ENCODE results near the gene PTPRN2. TPM values are rescaled to one million over a fixed set of nuclear protein-coding genes. Genes with fewer than 3 reads are reported as not detected.

PTPRN2 gene
- polyA plus RNA-seq, 4 donors, result 1.6 to 11.7 (median 4.0) TPM

GRCh38 chr7:158264881-158265742, 322.5 kb downstream of the PTPRN2 start:
- Histone ChIP-seq H3K9me3 (ENCODE audit: control insufficient read depth in 2 of 2, insufficient read depth in 1 of 2, low read depth in 1 of 2, low read length in 1 of 2) (peaks cover 0 to 63% of the 10 kb centered on the region in 2 donors), H3K36me3 (ENCODE audit: control insufficient read depth in 3 of 3, insufficient read depth in 2 of 3, low read depth in 1 of 3, low read length in 3 of 3) (no peaks in the 10 kb centered on the region), H3K27ac (ENCODE audit: low read depth in 1 of 3, low read length in 2 of 3) (peak overlapping the region in 1 of 3 donors; percentile 69), H3K27me3 (ENCODE audit: control insufficient read depth in 3 of 3, insufficient read depth in 3 of 3, low read length in 3 of 3) (no peaks in the 10 kb centered on the region), H3K4me3 (ENCODE audit: low read depth in 1 of 3, low read length in 3 of 3) (no peak overlapping the region), H3K4me1 (ENCODE audit: control insufficient read depth in 3 of 3, insufficient read depth in 2 of 3, low read depth in 1 of 3, low read length in 2 of 3) (peaks cover 0 to 7% (median 0%) of the 10 kb centered on the region in 3 donors)
- DNase-seq (no peak), FAIRE-seq (no peak)
- WGBS, 3 donors, result 68 to 90% (median 70%) methylated on average over 11 to 13 of the region's 13 CpGs

GRCh38 chr7:158263964-158264748, 323.5 kb downstream of the PTPRN2 start:
- no peaks in the 10 kb centered on the region for H3K27me3 ChIP-seq (ENCODE audit: control insufficient read depth in 3 of 3, insufficient read depth in 3 of 3, low read length in 3 of 3)
- peaks cover 0 to 7% (median 0%) of the 10 kb centered on the region in 3 donors for H3K4me1 ChIP-seq (ENCODE audit: control insufficient read depth in 3 of 3, insufficient read depth in 2 of 3, low read depth in 1 of 3, low read length in 2 of 3)
- DNase-seq, result peak; percentile 36 to 87
- peak overlapping the region in 1 of 3 donors; percentile 0 for H3K4me3 ChIP-seq (ENCODE audit: low read depth in 1 of 3, low read length in 3 of 3)
- no peaks in the 10 kb centered on the region for H3K36me3 ChIP-seq (ENCODE audit: control insufficient read depth in 3 of 3, insufficient read depth in 2 of 3, low read depth in 1 of 3, low read length in 3 of 3)
- WGBS, 3 donors, result 24 to 84% (median 32%) methylated on average over 25 of the region's 25 CpGs
- H3K9me3 ChIP-seq (ENCODE audit: control insufficient read depth in 2 of 2, insufficient read depth in 1 of 2, low read depth in 1 of 2, low read length in 1 of 2), result peaks cover 0 to 66% of the 10 kb centered on the region in 2 donors
- no peak for FAIRE-seq
- peak overlapping the region in 1 of 3 donors; percentile 69 for H3K27ac ChIP-seq (ENCODE audit: low read depth in 1 of 3, low read length in 2 of 3)

GRCh38 chr7:158263110-158263963, 324.3 kb downstream of the PTPRN2 start:
- peak overlapping the region in 1 of 3 donors; percentile 69 for H3K27ac ChIP-seq (ENCODE audit: low read depth in 1 of 3, low read length in 2 of 3)
- H3K27me3 ChIP-seq (ENCODE audit: control insufficient read depth in 3 of 3, insufficient read depth in 3 of 3, low read length in 3 of 3), result no peaks in the 10 kb centered on the region
- DNase-seq (no peak), FAIRE-seq (no peak)
- H3K9me3 ChIP-seq (ENCODE audit: control insufficient read depth in 2 of 2, insufficient read depth in 1 of 2, low read depth in 1 of 2, low read length in 1 of 2), result peaks cover 0 to 68% of the 10 kb centered on the region in 2 donors
- peak overlapping the region in 1 of 3 donors; percentile 0 for H3K4me3 ChIP-seq (ENCODE audit: low read depth in 1 of 3, low read length in 3 of 3)
- no peaks in the 10 kb centered on the region for H3K36me3 ChIP-seq (ENCODE audit: control insufficient read depth in 3 of 3, insufficient read depth in 2 of 3, low read depth in 1 of 3, low read length in 3 of 3)
- WGBS, 3 donors, result 36 to 84% (median 55%) methylated on average over 19 of the region's 19 CpGs
- peaks cover 0 to 5% (median 0%) of the 10 kb centered on the region in 3 donors for H3K4me1 ChIP-seq (ENCODE audit: control insufficient read depth in 3 of 3, insufficient read depth in 2 of 3, low read depth in 1 of 3, low read length in 2 of 3)

- no peak for DNase-seq
- Histone ChIP-seq H3K4me3 (ENCODE audit: low read depth in 1 of 3, low read length in 3 of 3) (no peak overlapping the region), H3K27me3 (ENCODE audit: control insufficient read depth in 3 of 3, insufficient read depth in 3 of 3, low read length in 3 of 3) (no peaks in the 10 kb centered on the region), H3K9me3 (ENCODE audit: control insufficient read depth in 2 of 2, insufficient read depth in 1 of 2, low read depth in 1 of 2, low read length in 1 of 2) (peaks cover 0 to 73% of the 10 kb centered on the region in 2 donors), H3K27ac (ENCODE audit: low read depth in 1 of 3, low read length in 2 of 3) (no peak overlapping the region), H3K4me1 (ENCODE audit: control insufficient read depth in 3 of 3, insufficient read depth in 2 of 3, low read depth in 1 of 3, low read length in 2 of 3) (peaks cover 0 to 5% (median 0%) of the 10 kb centered on the region in 3 donors), H3K36me3 (ENCODE audit: control insufficient read depth in 3 of 3, insufficient read depth in 2 of 3, low read depth in 1 of 3, low read length in 3 of 3) (no peaks in the 10 kb centered on the region)
- no peak for FAIRE-seq
- WGBS, 3 donors, result 78 to 98% (median 93%) methylated on average over 5 of the region's 5 CpGs
Measured at GRCh38 chr7:158262284-158263109, 325.1 kb downstream of the PTPRN2 start.

GRCh38 chr7:158261362-158262235, 326.0 kb downstream of the PTPRN2 start:
- Histone ChIP-seq H3K27ac (ENCODE audit: low read depth in 1 of 3, low read length in 2 of 3) (no peak overlapping the region), H3K4me3 (ENCODE audit: low read depth in 1 of 3, low read length in 3 of 3) (no peak overlapping the region), H3K4me1 (ENCODE audit: control insufficient read depth in 3 of 3, insufficient read depth in 2 of 3, low read depth in 1 of 3, low read length in 2 of 3) (peaks cover 0 to 5% (median 0%) of the 10 kb centered on the region in 3 donors), H3K9me3 (ENCODE audit: control insufficient read depth in 2 of 2, insufficient read depth in 1 of 2, low read depth in 1 of 2, low read length in 1 of 2) (peaks cover 0 to 75% of the 10 kb centered on the region in 2 donors), H3K27me3 (ENCODE audit: control insufficient read depth in 3 of 3, insufficient read depth in 3 of 3, low read length in 3 of 3) (no peaks in the 10 kb centered on the region), H3K36me3 (ENCODE audit: control insufficient read depth in 3 of 3, insufficient read depth in 2 of 3, low read depth in 1 of 3, low read length in 3 of 3) (no peaks in the 10 kb centered on the region)
- FAIRE-seq (no peak), DNase-seq (no peak)
- WGBS, 3 donors, result 88 to 94% (median 88%) methylated on average over 27 of the region's 27 CpGs

- Histone ChIP-seq H3K4me1 (ENCODE audit: control insufficient read depth in 3 of 3, insufficient read depth in 2 of 3, low read depth in 1 of 3, low read length in 2 of 3) (peaks cover 0 to 5% (median 0%) of the 10 kb centered on the region in 3 donors), H3K27ac (ENCODE audit: low read depth in 1 of 3, low read length in 2 of 3) (no peak overlapping the region), H3K4me3 (ENCODE audit: low read depth in 1 of 3, low read length in 3 of 3) (no peak overlapping the region), H3K27me3 (ENCODE audit: control insufficient read depth in 3 of 3, insufficient read depth in 3 of 3, low read length in 3 of 3) (no peaks in the 10 kb centered on the region), H3K36me3 (ENCODE audit: control insufficient read depth in 3 of 3, insufficient read depth in 2 of 3, low read depth in 1 of 3, low read length in 3 of 3) (no peaks in the 10 kb centered on the region), H3K9me3 (ENCODE audit: control insufficient read depth in 2 of 2, insufficient read depth in 1 of 2, low read depth in 1 of 2, low read length in 1 of 2) (peaks cover 0 to 79% of the 10 kb centered on the region in 2 donors)
- DNase-seq, result no peak
- no peak for FAIRE-seq
- WGBS, 3 donors, result 72 to 88% (median 76%) methylated on average over 20 of the region's 20 CpGs
Measured at GRCh38 chr7:158260567-158261361, 326.9 kb downstream of the PTPRN2 start.
